Naive thymus-derived CD8-positive, alpha-beta T cell (primary cell): ENCODE results near the gene IL1A. TPM values are rescaled to one million over a fixed set of nuclear protein-coding genes. Genes with fewer than 3 reads are reported as not detected.

Experiments used
- ATAC-seq, 2 donors: fragments of 150-1000 bp; cut with Tn5 transposase in 1 of 2; sonication (Bioruptor Pico), chemical (Tn5 transposase) in 1 of 2; 1 replicate in 1 of 2; 2 replicates in 1 of 2; pipeline ENCODE4 v1.10.0; 2021; ENCODE audit warnings: mild to moderate bottlenecking in 2 of 2, moderate library complexity in 2 of 2
- POLR2A ChIA-PET: fragments of 350-600 bp; sonication (Branson Sonifier 250); formaldehyde crosslinking; loops from one replicate; lab custom pipeline; 2021; ENCODE audit warnings: antibody characterized with exemption; lab: Charles Lee
- DNase-seq, 10 donors: peaks; one replicate each; pipeline versions ENCODE4 v3.0.0 to v3.0.0-alpha.2; 2020 to 2022
- H3K27ac Mint-ChIP-seq, 10 donors: one replicate each; pipeline ENCODE4 v1.8.0; 2020 to 2022; ENCODE audit warnings: mild to moderate bottlenecking in 10 of 10, mixed read lengths in 10 of 10, moderate library complexity in 4 of 10, inconsistent platforms in 1 of 10
- H3K27me3 Mint-ChIP-seq, 5 donors: one replicate each; pipeline ENCODE4 v1.8.0; 2021 to 2022; ENCODE audit warnings: mixed read lengths in 5 of 5
- H3K36me3 Mint-ChIP-seq, 3 donors: one replicate each; pipeline ENCODE4 v1.8.0; 2020 to 2022; ENCODE audit warnings: mixed read lengths in 3 of 3, mild to moderate bottlenecking in 2 of 3, inconsistent platforms in 1 of 3
- H3K4me1 Mint-ChIP-seq, 4 donors: one replicate each; pipeline ENCODE4 v1.8.0; 2021 to 2022; ENCODE audit warnings: mixed read lengths in 4 of 4
- H3K4me3 Mint-ChIP-seq, 10 donors: one replicate each; pipeline ENCODE4 v1.8.0; 2020 to 2022; ENCODE audit warnings: mild to moderate bottlenecking in 10 of 10, mixed read lengths in 10 of 10, moderate library complexity in 6 of 10, inconsistent platforms in 1 of 10
- H3K9me3 Mint-ChIP-seq, 9 donors: one replicate each; pipeline ENCODE4 v1.8.0; 2020 to 2022; ENCODE audit warnings: mixed read lengths in 9 of 9, mild to moderate bottlenecking in 3 of 9, inconsistent platforms in 1 of 9, moderate library complexity in 1 of 9
- polyA plus RNA-seq, 3 donors: library from polyadenylated mRNA; unstranded; fragments of 300-500 nt; fragmentation: Illumina TruSeq; gene quantifications; one replicate each; pipeline ENCODE4 v1.2.3, GENCODE V29; 2021
- total RNA-seq, 8 experiments: library from RNA in 2 of 8; stranded (reverse) in 2 of 8; gene quantifications; one replicate each; pipeline ENCODE4 v1.2.3 and lab custom pipeline; 2021 to 2026

Gene IL1A
- total and polyA plus RNA-seq, 5 experiments from 2014 or later = not detected

DNA sequence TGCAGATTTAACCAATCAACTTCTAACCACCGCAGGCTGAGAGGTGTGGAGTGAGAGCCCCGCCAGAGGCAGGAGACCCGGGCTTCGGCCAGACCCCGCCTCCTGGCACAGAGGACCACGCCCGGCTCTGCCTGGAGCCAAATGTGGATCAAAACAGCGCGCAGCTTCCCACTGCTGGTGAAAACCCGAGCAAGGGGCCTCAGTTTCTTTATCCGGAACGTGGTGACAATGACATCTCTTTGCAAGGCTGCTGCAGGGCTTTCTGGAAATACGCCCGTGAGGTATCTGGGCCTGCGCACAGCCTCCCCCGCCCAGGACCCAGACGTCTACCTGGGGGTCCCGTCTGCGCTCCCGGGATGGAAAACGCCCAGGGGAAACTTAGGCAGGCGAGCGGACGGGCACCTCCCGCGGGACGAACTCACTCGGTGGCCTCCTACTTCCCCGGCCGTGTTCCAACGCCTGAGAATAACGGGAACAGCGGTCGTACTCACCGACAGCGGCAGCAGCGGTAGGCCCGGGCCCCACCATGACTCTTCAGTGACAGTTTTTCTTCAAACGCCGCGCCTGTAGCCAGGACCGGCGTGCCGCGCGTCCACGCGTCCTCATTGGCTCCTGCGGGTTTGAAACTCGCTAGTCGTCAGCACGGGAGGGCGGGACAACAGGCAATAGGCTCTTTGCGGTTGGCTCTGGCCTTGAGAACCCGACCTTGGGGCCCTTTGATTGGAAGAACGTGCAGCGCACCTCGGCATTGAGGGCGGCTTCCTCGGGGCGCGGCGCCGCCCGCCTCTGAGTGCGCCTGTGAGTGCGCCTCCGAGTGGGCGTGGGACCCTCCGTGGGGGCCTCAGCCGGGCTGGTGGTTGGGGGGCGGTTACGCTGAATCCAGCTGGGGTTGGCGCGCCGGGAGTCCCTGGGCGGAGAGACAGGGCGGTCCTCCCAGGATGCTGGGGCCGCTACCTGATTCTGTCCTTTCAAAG, 19.9 kb downstream of the IL1A start, which contains the start of gene CKAP2L:
Gene CKAP2L (minus strand): TSS at position 539 of the 974 bp plus-strand sequence. CDS start 11 bp downstream, at position 528.
- Mint-ChIP-seq H3K36me3 (no peaks in the 10 kb centered on the region), H3K9me3 (no peaks in the 10 kb centered on the region), H3K4me1 (peaks cover 6 to 38% (median 17%) of the 10 kb centered on the region in 4 donors), H3K4me3 (peak within 1 kb of the TSS; percentile 86 to 97 (median 92)), H3K27me3 (no peaks in the 10 kb centered on the region), H3K27ac (peak within 1 kb of the TSS in 9 of 10 donors; percentile 13 to 89 (median 82))
- ATAC-seq = peak; percentile 98
- POLR2A ChIA-PET = no interaction called here
- DNase-seq = peak; percentile 88 to 97 (median 94)

DNA sequence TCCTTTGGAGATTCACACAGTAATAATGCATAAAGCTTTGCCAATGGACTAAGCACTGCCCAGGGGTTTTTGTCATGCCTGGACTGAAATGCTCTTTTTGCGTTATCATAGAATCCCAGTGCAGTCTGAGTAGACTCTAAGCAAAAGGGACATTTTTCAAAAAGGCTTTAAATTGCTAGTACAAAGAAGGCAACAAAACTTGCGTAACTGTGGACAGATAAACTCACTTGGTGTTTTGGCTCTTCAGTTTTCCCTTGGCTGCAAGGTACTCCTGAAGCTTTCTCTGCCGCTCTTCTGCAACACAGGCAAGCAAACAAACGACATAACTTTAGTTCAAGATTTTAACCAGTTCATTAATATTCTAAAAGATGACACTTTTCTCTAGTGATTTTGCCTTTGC, 22.0 kb downstream of the IL1A start:
- no peaks in the 10 kb centered on the region for H3K36me3 Mint-ChIP-seq
- no peaks in the 10 kb centered on the region for H3K27me3 Mint-ChIP-seq
- ATAC-seq (no peak), DNase-seq (no peak)
- POLR2A ChIA-PET = no interaction called here
- H3K9me3 Mint-ChIP-seq = no peaks in the 10 kb centered on the region
- H3K4me1 Mint-ChIP-seq = peaks cover 6 to 23% (median 17%) of the 10 kb centered on the region in 4 donors
- no peak overlapping the region for H3K27ac Mint-ChIP-seq
- peak overlapping the region in 1 of 10 donors; percentile 24 for H3K4me3 Mint-ChIP-seq

DNA sequence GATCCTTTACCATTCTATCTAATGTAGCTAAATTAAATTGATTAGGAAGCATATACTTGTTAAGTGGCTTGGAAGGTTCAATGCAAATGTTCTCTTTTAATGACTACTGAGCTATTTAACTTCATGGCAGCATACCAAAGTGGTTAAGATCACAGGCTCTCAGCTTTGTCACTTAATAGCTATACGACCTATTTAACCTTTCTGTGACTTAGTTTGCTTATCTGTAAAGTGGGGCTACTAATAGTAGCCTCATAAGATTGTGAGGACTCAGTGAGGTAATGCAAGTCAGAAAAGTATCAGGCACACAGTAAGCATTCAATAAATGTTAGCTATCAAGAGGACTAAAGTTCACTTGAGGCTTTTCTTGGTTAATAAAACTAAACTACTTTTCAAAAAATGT, 24.1 kb downstream of the IL1A start:
- Mint-ChIP-seq H3K27me3 (no peaks in the 10 kb centered on the region), H3K27ac (no peak overlapping the region), H3K36me3 (no peaks in the 10 kb centered on the region), H3K4me1 (peaks cover 5 to 17% (median 12%) of the 10 kb centered on the region in 4 donors), H3K9me3 (no peaks in the 10 kb centered on the region), H3K4me3 (no peak overlapping the region)
- POLR2A ChIA-PET = no interaction called here
- no peak for DNase-seq
- ATAC-seq = no peak

DNA sequence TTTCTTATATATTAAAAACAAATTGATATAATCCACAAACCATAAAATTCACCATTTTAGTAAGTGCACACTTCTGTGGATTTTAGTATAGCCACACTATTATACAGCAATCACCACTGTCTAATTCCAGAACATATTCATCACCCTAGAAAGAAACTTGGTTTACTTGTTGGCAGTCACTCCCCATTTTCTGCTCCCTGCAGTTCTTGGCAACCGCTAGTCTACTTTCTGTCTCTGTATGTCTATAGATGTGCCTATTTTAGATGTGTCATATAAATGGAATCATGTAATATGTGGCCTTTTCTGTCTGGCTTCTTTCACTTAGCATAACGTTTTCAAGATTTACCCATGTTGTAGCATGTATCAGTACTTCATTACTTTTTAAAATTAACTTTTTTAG, 25.6 kb downstream of the IL1A start:
- no peak for DNase-seq
- Mint-ChIP-seq H3K27me3 (peaks cover 0 to 6% (median 0%) of the 10 kb centered on the region in 5 donors), H3K4me3 (no peak overlapping the region), H3K9me3 (no peaks in the 10 kb centered on the region), H3K4me1 (peaks cover 0 to 10% (median 2%) of the 10 kb centered on the region in 4 donors), H3K27ac (no peak overlapping the region), H3K36me3 (no peaks in the 10 kb centered on the region)
- POLR2A ChIA-PET = no interaction called here
- ATAC-seq = no peak

DNA sequence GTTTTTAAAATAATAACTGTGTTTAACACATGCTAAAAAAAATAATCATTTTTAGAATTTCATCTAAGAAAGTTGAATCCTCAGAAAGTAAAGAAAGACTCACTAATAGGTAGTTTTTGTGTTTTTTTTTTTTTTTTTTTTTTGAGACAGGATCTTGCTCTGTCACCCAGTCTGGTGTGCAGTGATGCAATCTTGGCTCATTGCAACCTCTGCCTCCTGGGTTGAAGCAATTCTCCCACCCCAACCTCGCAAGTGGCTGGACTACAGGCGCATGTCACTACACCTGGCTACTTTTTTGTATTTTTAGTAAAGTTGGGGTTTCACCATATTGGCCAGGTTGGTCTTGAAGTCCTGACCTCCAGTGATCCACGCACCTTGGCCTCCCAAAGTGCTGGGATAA, 27.0 kb downstream of the IL1A start:
- Mint-ChIP-seq H3K27me3 (peaks cover 0 to 10% (median 0%) of the 10 kb centered on the region in 5 donors), H3K4me3 (no peak overlapping the region)

DNA sequence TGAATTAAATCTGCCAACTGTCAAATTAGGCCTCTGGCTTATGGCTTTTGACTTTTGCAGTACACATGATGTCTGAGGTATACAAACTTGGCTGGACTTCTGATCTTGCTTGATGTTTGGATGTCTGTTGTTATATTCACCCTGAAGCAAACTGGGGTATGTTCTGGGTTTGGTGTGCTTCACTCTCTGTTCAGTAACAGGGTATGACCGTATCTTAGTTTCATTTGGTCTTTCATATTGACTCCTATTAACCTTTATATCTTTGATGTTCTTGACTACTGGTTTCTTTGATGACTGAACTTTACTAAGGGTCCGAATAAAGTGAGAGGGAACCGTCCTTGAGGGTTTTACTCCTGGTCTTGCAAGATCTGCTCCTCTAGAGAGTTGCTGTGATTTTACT, 28.1 kb downstream of the IL1A start:
- POLR2A ChIA-PET = no interaction called here
- Mint-ChIP-seq H3K9me3 (no peaks in the 10 kb centered on the region), H3K36me3 (no peaks in the 10 kb centered on the region), H3K27me3 (peaks cover 0 to 10% (median 0%) of the 10 kb centered on the region in 5 donors), H3K27ac (no peak overlapping the region), H3K4me3 (no peak overlapping the region), H3K4me1 (peaks cover 0 to 9% (median 0%) of the 10 kb centered on the region in 4 donors)
- ATAC-seq (no peak), DNase-seq (no peak)

More for the DNA sequence above, 27.0 kb downstream of the IL1A start:
- ATAC-seq (no peak), DNase-seq (no peak)
- H3K27ac Mint-ChIP-seq = no peak overlapping the region
- no peaks in the 10 kb centered on the region for H3K36me3 Mint-ChIP-seq
- H3K9me3 Mint-ChIP-seq = no peaks in the 10 kb centered on the region
- POLR2A ChIA-PET = no interaction called here
- H3K4me1 Mint-ChIP-seq = peaks cover 0 to 9% (median 0%) of the 10 kb centered on the region in 4 donors

DNA sequence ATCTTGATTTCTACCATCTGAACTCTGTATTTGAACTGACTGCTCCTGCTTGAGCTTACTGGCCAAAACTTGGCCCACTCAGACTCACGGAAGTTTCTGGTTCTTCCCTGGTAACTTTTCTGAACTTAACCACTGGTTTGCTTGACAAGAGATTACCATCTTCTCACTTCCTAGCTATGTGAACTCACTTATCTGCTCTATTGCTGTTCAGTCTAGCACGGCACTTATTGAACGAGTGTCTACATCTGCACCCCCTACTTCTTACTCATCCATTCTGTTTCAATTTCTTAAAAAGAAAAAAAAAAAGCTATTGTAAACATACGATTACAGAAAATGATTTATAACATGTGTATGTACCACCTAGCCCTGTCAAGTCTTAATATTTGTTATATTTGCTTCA, 28.8 kb downstream of the IL1A start:
- no peak for ATAC-seq
- Mint-ChIP-seq H3K36me3 (no peaks in the 10 kb centered on the region), H3K4me3 (no peak overlapping the region), H3K27me3 (peaks cover 0 to 10% (median 0%) of the 10 kb centered on the region in 5 donors), H3K4me1 (peaks cover 0 to 10% (median under 1%) of the 10 kb centered on the region in 4 donors), H3K9me3 (no peaks in the 10 kb centered on the region), H3K27ac (no peak overlapping the region)
- no peak for DNase-seq
- POLR2A ChIA-PET = no interaction called here

DNA sequence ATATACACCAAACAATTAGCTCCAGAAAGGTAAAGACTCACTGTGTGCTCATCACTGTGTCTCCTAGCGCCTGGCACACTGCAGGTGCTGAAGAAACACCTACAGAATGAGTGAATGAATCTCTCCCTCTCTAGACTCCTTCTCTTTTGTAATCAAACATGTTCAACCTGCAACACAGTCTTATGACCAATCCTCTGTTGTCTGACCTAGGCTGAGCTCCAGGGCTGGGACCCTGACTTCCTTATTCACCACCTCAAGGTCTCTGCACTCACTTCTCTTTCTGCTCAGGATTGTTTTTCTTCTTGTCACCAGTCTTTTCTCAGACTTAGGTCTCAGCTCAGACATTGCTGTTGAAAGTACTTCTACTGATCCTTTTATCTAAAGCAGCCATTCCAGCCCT, 29.7 kb downstream of the IL1A start:
- DNase-seq (no peak), ATAC-seq (no peak)
- Mint-ChIP-seq H3K27ac (no peak overlapping the region), H3K9me3 (no peaks in the 10 kb centered on the region), H3K36me3 (no peaks in the 10 kb centered on the region), H3K27me3 (peaks cover 0 to 10% (median 0%) of the 10 kb centered on the region in 5 donors), H3K4me3 (no peak overlapping the region), H3K4me1 (peaks cover 4 to 18% (median 7%) of the 10 kb centered on the region in 4 donors)
- POLR2A ChIA-PET = no interaction called here

DNA sequence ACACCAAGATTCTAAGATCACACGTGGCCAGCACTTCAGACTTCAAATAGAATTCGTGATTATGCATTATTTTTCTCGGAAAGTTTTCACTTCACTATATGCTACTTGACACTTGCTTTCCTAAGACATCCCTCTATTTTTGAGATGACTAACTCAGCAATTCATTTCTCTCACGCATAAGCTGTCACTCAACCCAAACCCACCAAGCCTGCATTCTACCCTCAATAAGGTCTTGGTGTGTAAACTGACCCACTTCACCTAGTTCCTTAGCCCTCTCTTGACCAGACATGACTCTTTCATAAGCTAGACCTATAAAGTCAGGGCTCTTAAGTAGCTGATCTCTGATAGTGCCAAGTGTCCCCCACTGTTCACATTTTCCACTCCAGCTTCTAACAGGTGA, 31.6 kb downstream of the IL1A start:
- ATAC-seq (no peak), DNase-seq (no peak)
- Mint-ChIP-seq H3K4me1 (peaks cover 4 to 18% (median 7%) of the 10 kb centered on the region in 4 donors), H3K27me3 (peaks cover 0 to 10% (median 0%) of the 10 kb centered on the region in 5 donors), H3K9me3 (no peaks in the 10 kb centered on the region), H3K27ac (no peak overlapping the region), H3K36me3 (no peaks in the 10 kb centered on the region), H3K4me3 (no peak overlapping the region)
- POLR2A ChIA-PET = no interaction called here

DNA sequence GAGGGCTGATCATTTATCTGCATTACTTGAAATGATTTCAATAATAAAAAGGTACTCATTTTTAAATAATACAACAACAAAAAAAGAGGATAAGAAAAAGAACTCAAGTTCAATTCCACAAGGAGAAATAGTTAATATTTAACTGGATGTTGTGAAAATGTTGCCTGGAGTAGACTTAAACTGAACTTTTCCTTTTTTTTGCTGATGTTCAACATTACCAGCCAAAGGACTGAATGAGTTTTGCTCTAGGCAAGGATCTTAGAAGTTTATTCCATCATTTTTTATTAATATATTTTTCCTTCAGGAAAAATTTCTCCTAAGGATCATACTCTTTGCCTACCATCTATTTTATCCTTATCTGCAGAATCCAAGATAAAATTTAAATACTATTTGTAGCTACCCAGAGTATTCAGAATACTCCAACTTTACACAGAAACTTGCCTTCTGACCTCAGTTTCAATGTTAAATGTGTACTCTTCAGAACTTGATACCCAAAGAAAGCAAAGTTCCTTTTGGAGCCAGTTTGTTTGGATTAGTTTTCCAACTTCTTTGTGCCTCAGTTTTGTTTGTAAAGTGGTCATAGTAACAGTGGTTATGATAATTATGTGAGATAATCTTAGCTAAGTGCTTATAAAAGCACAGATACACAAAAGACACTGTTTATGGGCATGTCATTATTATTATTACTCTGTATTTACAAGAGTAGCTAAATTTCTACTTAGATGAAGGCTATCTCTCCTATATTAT, 32.7 kb downstream of the IL1A start:
- H3K9me3 Mint-ChIP-seq = no peaks in the 10 kb centered on the region
- POLR2A ChIA-PET = no interaction called here
- H3K27ac Mint-ChIP-seq = no peak overlapping the region
- H3K4me3 Mint-ChIP-seq = no peak overlapping the region
- ATAC-seq = no peak
- DNase-seq = no peak
- H3K27me3 Mint-ChIP-seq = peaks cover 0 to 10% (median 0%) of the 10 kb centered on the region in 5 donors
- no peaks in the 10 kb centered on the region for H3K36me3 Mint-ChIP-seq
- peaks cover 4 to 18% (median 7%) of the 10 kb centered on the region in 4 donors for H3K4me1 Mint-ChIP-seq

DNA sequence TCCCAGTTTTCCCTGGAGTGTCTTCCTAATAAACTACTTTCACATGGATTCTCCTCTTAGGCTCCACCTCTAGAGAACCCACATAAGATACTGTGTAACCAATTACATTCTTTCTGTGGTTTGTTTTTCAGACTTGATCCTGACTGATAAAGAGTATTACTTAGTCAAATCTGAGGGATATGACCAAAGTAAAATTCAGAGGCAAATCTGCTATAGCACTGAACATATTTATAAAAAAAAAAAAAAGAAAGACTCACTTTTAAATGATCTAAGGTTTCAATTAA, 33.8 kb downstream of the IL1A start:
- Mint-ChIP-seq H3K36me3 (no peaks in the 10 kb centered on the region), H3K4me3 (no peak overlapping the region), H3K27me3 (peaks cover 0 to 10% (median 0%) of the 10 kb centered on the region in 5 donors), H3K27ac (peak overlapping the region in 2 of 10 donors; percentile 7 to 58), H3K4me1 (peaks cover 4 to 18% (median 7%) of the 10 kb centered on the region in 4 donors), H3K9me3 (no peaks in the 10 kb centered on the region)
- POLR2A ChIA-PET = no interaction called here
- ATAC-seq = no peak
- DNase-seq = no peak

DNA sequence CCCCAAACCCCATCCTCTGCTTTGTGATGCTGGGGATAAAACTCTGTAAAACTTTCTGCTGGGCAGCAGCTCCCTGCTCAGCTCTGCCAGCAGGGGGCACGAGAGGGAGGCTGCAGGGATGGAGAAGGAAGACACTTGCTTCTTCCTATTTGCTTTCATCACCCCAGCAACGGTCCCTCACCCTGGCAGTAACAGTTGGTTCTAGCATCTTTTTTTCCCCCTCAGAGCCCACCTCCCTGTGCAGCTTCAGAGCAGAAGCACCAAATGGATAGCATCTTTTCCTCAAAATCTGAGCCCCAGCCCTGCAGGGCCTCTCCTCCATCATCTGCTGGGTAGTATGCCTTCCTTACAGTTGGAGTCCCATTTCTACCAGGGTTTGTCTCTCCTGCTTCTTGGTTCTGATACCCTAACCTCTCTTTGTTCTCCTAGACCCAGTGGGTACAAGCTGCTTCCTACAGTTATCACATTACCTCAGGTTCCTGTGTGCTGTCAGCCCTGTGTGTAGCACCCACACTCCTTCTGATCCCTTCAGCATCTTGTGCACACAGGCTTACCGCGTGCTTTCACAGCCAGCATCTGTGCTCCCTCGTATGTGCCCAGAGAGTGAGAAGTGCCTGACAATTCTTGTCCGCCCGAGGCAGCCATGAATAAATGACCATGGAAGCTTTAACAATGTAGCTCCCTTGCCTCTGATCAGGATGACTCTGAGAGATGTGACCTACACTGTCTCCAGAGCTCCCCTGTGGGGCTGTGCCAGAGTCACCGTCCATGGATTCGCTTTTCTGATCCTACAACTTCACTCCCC, 34.3 kb downstream of the IL1A start:
- POLR2A ChIA-PET = no interaction called here
- H3K4me3 Mint-ChIP-seq = peak overlapping the region in 3 of 10 donors; percentile 22 to 50 (median 35)
- peaks cover 0 to 10% (median 0%) of the 10 kb centered on the region in 5 donors for H3K27me3 Mint-ChIP-seq
- peak; percentile 52 to 86 (median 72) for DNase-seq
- no peaks in the 10 kb centered on the region for H3K36me3 Mint-ChIP-seq
- no peaks in the 10 kb centered on the region for H3K9me3 Mint-ChIP-seq
- ATAC-seq = peak; percentile 93 to 95
- peak overlapping the region in 5 of 10 donors; percentile 7 to 80 (median 74) for H3K27ac Mint-ChIP-seq
- peaks cover 4 to 15% (median 7%) of the 10 kb centered on the region in 4 donors for H3K4me1 Mint-ChIP-seq
